Breast epithelium (tissue), 4 donors: Measurements from ENCODE around the gene ABTB2. TPM values are rescaled to one million over a fixed set of nuclear protein-coding genes. Genes with fewer than 3 reads are reported as not detected.

Experiments used
- DNase-seq, 2 donors: peaks; one replicate each; pipeline ENCODE4 v3.0.0-alpha.2; 2019; ENCODE audit warnings: low spot score in 2 of 2
- H3K27ac ChIP-seq, 2 donors: fragments of 200-600 bp; sonication (generic) in 1 of 2; one replicate each; pipeline ENCODE4 v1.5.1; 2016 to 2019; ENCODE audit warnings: mild to moderate bottlenecking in 1 of 2
- H3K27me3 ChIP-seq, 2 donors: fragments of 200-600 bp; sonication (generic) in 1 of 2; one replicate each; pipeline versions ENCODE4 v1.5.1 to v1.6.0; 2017 to 2019; ENCODE audit warnings: control low read depth in 1 of 2, mild to moderate bottlenecking in 1 of 2
- H3K36me3 ChIP-seq: fragments of 200-600 bp; one replicate; pipeline ENCODE4 v1.5.1; 2019
- H3K4me1 ChIP-seq, 2 donors: fragments of 200-600 bp; sonication (generic); one replicate each; pipeline ENCODE4 v1.5.1; 2016 to 2019; ENCODE audit warnings: control low read depth in 1 of 2
- H3K4me3 ChIP-seq, 3 donors: fragments of 200-600 bp; sonication (generic); 1 replicate in 2 of 3; 2 replicates in 1 of 3; pipeline ENCODE4 v1.5.1; 2016 to 2019; ENCODE audit warnings: mild to moderate bottlenecking in 3 of 3, moderate library complexity in 2 of 3
- H3K9me3 ChIP-seq, 2 donors: fragments of 200-600 bp; sonication (generic) in 1 of 2; one replicate each; pipeline ENCODE4 v1.5.1; 2016 to 2019; ENCODE audit warnings: control low read depth in 1 of 2
- POLR2A ChIP-seq: fragments of 450-650 bp; IDR thresholded peaks from one replicate; pipeline ENCODE4 v1.6.1; 2016; ENCODE audit warnings: antibody characterized with exemption, mild to moderate bottlenecking, moderate library complexity
- POLR2AphosphoS5 ChIP-seq, 3 donors: sonication (generic); formaldehyde crosslinking; IDR thresholded peaks; one replicate each; pipeline ENCODE4 v1.6.1; 2017; ENCODE audit warnings: antibody characterized with exemption in 3 of 3
- intact Hi-C: fragments of 100-400 bp; cut with DNase I; formaldehyde crosslinking; loops from one replicate; pipeline ENCODE4 v1.15.1; 2023; ENCODE audit warnings: low total_unique reads
- total RNA-seq, 3 donors: library from RNA; depleted of rRNA; stranded (reverse); fragments of >200 nt; gene quantifications; one replicate each; pipeline ENCODE4 v1.1.0, GENCODE V29; 2016
- TF ChIP-seq, protein P1 (sequence below), 3 donors: fragments of 450-650 bp; IDR thresholded peaks; one replicate each; pipeline ENCODE4 v1.5.1; 2016 to 2017; ENCODE audit warnings: antibody characterized with exemption in 3 of 3, mild to moderate bottlenecking in 3 of 3, moderate library complexity in 3 of 3

The ABTB2 gene
- total RNA-seq, 3 donors from 2014 or later, result 1.3 to 5.6 (median 1.9) TPM

DNA sequence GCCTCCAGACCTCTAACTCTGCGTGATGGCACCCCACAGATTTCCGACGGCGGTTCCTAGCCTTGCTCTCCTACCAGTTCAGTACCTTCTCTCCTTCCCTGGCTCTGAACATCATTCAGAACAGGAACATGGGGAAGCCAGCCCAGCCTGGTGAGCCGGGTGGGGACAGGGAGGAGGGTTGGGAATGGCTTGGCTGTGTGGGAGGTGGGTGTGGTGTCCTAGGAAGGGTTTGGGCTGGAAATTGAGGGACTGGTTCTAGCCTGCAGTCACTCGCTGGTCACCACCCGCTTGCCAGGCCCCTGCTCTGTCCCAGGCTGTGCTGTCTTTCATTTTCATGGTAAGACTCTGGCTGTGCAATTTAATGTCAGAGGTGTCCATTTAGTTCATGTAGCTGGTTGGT, 218.5 kb downstream of the ABTB2 start:
- H3K27me3 ChIP-seq, result no peaks in the 10 kb centered on the region
- H3K4me1 ChIP-seq, result no peaks in the 10 kb centered on the region
- H3K4me3 ChIP-seq, result no peak overlapping the region
- peaks cover 13% of the 10 kb centered on the region for H3K36me3 ChIP-seq
- H3K27ac ChIP-seq, result no peak overlapping the region
- no peak for DNase-seq
- intact Hi-C loops, result no loop called here
- TF ChIP-seq, protein P1, sequence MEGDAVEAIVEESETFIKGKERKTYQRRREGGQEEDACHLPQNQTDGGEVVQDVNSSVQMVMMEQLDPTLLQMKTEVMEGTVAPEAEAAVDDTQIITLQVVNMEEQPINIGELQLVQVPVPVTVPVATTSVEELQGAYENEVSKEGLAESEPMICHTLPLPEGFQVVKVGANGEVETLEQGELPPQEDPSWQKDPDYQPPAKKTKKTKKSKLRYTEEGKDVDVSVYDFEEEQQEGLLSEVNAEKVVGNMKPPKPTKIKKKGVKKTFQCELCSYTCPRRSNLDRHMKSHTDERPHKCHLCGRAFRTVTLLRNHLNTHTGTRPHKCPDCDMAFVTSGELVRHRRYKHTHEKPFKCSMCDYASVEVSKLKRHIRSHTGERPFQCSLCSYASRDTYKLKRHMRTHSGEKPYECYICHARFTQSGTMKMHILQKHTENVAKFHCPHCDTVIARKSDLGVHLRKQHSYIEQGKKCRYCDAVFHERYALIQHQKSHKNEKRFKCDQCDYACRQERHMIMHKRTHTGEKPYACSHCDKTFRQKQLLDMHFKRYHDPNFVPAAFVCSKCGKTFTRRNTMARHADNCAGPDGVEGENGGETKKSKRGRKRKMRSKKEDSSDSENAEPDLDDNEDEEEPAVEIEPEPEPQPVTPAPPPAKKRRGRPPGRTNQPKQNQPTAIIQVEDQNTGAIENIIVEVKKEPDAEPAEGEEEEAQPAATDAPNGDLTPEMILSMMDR (IDR thresholded peaks at IDR 0.05), result no peak
- TF ChIP-seq POLR2AphosphoS5 (IDR thresholded peaks at IDR 0.05) (no peak), POLR2A (no peak)
- H3K9me3 ChIP-seq, result no peaks in the 10 kb centered on the region

DNA sequence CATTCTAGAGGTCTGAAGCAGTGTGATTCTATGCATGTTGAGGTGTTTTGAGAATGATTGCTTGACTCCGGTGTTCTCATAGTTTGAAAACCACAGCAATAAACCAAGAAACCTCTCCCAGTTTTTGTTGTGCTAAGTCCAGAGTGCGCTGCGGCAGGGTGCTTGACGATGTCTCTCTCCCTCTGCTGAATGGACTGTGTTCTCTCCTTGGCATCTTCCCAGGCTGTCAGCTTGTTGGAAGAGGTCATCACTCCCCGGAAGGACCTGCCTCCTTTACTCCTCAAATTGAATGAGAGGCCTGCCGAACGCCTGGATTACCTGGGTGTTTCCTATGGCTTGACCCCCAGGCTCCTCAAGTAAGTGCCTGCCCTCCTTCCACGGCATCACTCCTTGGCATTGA, 221.4 kb downstream of the ABTB2 start:
- intact Hi-C loops, result no loop called here
- H3K36me3 ChIP-seq, result peaks cover 9% of the 10 kb centered on the region

DNA sequence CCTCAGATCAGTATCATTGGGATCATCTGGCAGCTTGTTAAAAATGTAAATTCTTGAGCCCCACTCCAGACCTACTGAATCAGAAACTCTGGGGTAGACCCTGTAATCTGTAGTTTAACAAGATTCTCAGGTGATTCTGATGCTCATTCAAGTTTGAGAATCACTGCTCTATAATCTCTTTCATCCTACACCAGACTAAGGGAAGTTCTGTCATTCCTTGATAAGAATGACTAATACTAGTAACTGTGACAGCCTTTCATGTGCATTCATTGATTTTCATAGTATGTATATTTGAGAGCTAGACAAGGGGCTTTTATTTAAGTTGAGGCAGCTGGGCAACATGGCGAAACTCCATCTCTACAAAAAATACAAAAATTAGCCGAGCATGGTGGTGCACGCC, 222.4 kb downstream of the ABTB2 start:
- Histone ChIP-seq H3K27ac (no peak overlapping the region), H3K36me3 (peaks cover 13% of the 10 kb centered on the region), H3K27me3 (no peaks in the 10 kb centered on the region), H3K4me3 (no peak overlapping the region), H3K4me1 (no peaks in the 10 kb centered on the region), H3K9me3 (no peaks in the 10 kb centered on the region)
- TF ChIP-seq POLR2A (no peak), POLR2AphosphoS5 (IDR thresholded peaks at IDR 0.05) (no peak)
- TF ChIP-seq, protein P1 (IDR thresholded peaks at IDR 0.05), result no peak
- no peak for DNase-seq
- intact Hi-C loops, result no loop called here

More for the DNA sequence above, 221.4 kb downstream of the ABTB2 start:
- no peak for DNase-seq
- Histone ChIP-seq H3K4me1 (no peaks in the 10 kb centered on the region), H3K9me3 (no peaks in the 10 kb centered on the region), H3K27ac (no peak overlapping the region), H3K27me3 (no peaks in the 10 kb centered on the region), H3K4me3 (no peak overlapping the region)
- no peak for TF ChIP-seq POLR2A
- no peak for TF ChIP-seq POLR2AphosphoS5 (IDR thresholded peaks at IDR 0.05)
- TF ChIP-seq, protein P1 (IDR thresholded peaks at IDR 0.05), result no peak

DNA sequence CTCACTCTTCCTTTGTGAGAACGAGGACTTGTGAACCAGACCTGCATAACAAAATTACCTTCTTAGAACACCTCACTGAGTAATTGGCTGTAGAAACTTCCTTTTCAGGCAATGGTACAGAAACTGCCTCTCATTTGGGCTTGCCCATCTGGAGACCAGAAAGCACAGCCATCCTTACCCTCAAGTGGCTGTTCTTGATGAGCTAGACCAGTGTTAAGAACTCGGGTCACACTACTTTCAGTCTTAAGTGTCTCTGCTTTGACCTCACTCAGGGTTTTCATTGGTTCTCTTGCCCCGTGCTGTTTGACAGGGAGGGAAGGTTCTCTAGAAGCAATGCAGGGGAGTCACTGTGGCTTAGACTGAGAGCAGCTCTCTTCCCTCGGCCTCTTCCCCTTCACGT, 223.0 kb downstream of the ABTB2 start:
- TF ChIP-seq POLR2A (no peak), POLR2AphosphoS5 (IDR thresholded peaks at IDR 0.05) (no peak)
- TF ChIP-seq, protein P1 (IDR thresholded peaks at IDR 0.05), result no peak
- intact Hi-C loops, result no loop called here
- Histone ChIP-seq H3K4me3 (no peak overlapping the region), H3K27ac (no peak overlapping the region), H3K4me1 (no peaks in the 10 kb centered on the region), H3K36me3 (peaks cover 6% of the 10 kb centered on the region), H3K27me3 (no peaks in the 10 kb centered on the region), H3K9me3 (no peaks in the 10 kb centered on the region)
- no peak for DNase-seq

DNA sequence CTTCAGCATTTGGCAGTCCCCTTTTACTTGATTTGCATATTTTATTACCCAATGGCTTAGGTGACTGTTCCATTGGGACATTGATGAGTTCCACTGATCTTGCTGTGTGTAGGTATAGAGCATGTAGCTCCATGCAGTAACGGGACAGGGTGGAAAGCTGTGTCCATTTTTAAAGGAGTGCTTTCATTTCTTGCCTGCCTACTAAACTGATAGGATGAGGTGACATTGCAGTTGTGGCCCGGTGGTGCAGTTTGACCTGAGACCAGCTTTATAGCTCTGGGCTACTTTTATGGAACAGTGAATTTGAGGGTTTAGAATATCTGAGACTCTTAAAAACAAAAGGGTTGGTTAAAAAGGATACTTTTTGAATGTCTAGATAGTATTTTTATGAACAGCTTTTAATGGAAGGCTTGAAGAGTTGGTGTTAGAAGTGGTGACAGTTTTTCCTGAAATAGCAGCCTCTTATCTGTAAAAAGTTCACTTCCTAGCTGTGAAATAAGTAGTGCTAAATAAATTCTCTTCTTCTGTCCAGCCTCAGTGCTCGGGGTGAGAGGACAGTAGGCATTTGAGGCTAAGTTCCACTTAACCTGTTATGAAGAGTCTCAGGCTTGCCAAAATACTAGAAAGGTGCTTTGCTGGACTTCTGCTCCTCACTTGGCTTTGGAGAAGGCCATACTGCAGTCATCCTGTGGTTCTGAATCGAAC, 225.4 kb downstream of the ABTB2 start:
- H3K4me1 ChIP-seq, result no peaks in the 10 kb centered on the region
- no peak overlapping the region for H3K4me3 ChIP-seq
- peaks cover 4% of the 10 kb centered on the region for H3K36me3 ChIP-seq
- H3K27me3 ChIP-seq, result no peaks in the 10 kb centered on the region
- no peak overlapping the region for H3K27ac ChIP-seq
- intact Hi-C loops, result no loop called here
- DNase-seq, result no peak
- TF ChIP-seq POLR2AphosphoS5 (IDR thresholded peaks at IDR 0.05) (no peak), POLR2A (no peak)
- TF ChIP-seq, protein P1 (IDR thresholded peaks at IDR 0.05), result no peak
- H3K9me3 ChIP-seq, result no peaks in the 10 kb centered on the region
